ENCODE data around the gene MAL. TPM values are rescaled to one million over a fixed set of nuclear protein-coding genes. Genes with fewer than 3 reads are reported as not detected.

MAL gene
- total and polyA plus RNA-seq, 2 of the 13 experiments (the other 11 are each of a cell fraction or from before 2014, with no cell fraction given), result not detected

GRCh38 chr2:95060446-95061118 lies 35.1 kb downstream of the MAL start (continued):
- 0 out of 2 replicates have a peak, but pooled peaks have one; percentile 22 for TF ChIP-seq ZMYM4 (CRISPR knock-in tag; IDR thresholded peaks at IDR 0.05)
- no peak for TF ChIP-seq SNRNP70 (IDR thresholded peaks at IDR 0.05; ENCODE audit: low read depth, low read length)
- TF ChIP-seq TGIF2 (CRISPR knock-in tag; IDR thresholded peaks at IDR 0.05), result 0 out of 2 replicates have a peak, but pooled peaks have one; percentile 53
- no peak for TF ChIP-seq ERF (CRISPR knock-in tag; IDR thresholded peaks at IDR 0.05)
- TF ChIP-seq HNRNPLL (IDR thresholded peaks at IDR 0.05; ENCODE audit: low read depth, low read length, poor library complexity, severe bottlenecking), result peak; percentile 100
- 0 out of 2 replicates have a peak, but pooled peaks have one; percentile 13 for TF ChIP-seq SALL2 (CRISPR knock-in tag; IDR thresholded peaks at IDR 0.05)
- TF ChIP-seq DRAP1 (CRISPR knock-in tag; IDR thresholded peaks at IDR 0.05), result 0 out of 2 replicates have a peak, but pooled peaks have one; percentile 14
- peak; percentile 52 for TF ChIP-seq PATZ1 (CRISPR knock-in tag; IDR thresholded peaks at IDR 0.05)
- TF ChIP-seq CSRNP2 (CRISPR knock-in tag; conservative IDR thresholded peaks at IDR 0.05; ENCODE audit: low read depth), result no peak
- no peak for TF ChIP-seq SMC3 (IDR thresholded peaks at IDR 0.05; ENCODE audit: low read length)
- no peak for TF ChIP-seq ZNF614 (CRISPR knock-in tag; IDR thresholded peaks at IDR 0.05; ENCODE audit: borderline replicate concordance)
- 0 out of 2 replicates have a peak, but pooled peaks have one; percentile 42 for TF ChIP-seq KDM5B (CRISPR knock-in tag; IDR thresholded peaks at IDR 0.05; ENCODE audit: borderline replicate concordance)
- no peak for TF ChIP-seq MYNN (CRISPR knock-in tag; IDR thresholded peaks at IDR 0.05; ENCODE audit: low read depth)
- TF ChIP-seq ZNF615 (CRISPR knock-in tag; IDR thresholded peaks at IDR 0.05; ENCODE audit: borderline replicate concordance), result no peak
- peak; percentile 100 for TF ChIP-seq NAIF1 (CRISPR knock-in tag; IDR thresholded peaks at IDR 0.05; ENCODE audit: borderline replicate concordance)
- no peak for TF ChIP-seq ZSCAN31 (CRISPR knock-in tag; IDR thresholded peaks at IDR 0.05; ENCODE audit: low read depth)
- TF ChIP-seq ZNF709 (CRISPR knock-in tag; IDR thresholded peaks at IDR 0.05), result no peak
- peak; percentile 50 for TF ChIP-seq XRCC5 (optimal IDR thresholded peaks at IDR 0.05; ENCODE audit: low read length)
- peak; percentile 52; the same call in 1 of the 2 replicates for TF ChIP-seq ZNF710 (CRISPR knock-in tag; IDR thresholded peaks at IDR 0.05; ENCODE audit: borderline replicate concordance)
- TF ChIP-seq SAP130 (CRISPR knock-in tag; IDR thresholded peaks at IDR 0.05; ENCODE audit: low read depth), result peak; percentile 49; the same call in 1 of the 2 replicates

Measured in HepG2 (cell line).